ENCODE data around the gene NR2F6. TPM values are rescaled to one million over a fixed set of nuclear protein-coding genes. Genes with fewer than 3 reads are reported as not detected.

The NR2F6 gene
- total RNA-seq, 1 experiment from 2014 or later, result 134 TPM

DNA sequence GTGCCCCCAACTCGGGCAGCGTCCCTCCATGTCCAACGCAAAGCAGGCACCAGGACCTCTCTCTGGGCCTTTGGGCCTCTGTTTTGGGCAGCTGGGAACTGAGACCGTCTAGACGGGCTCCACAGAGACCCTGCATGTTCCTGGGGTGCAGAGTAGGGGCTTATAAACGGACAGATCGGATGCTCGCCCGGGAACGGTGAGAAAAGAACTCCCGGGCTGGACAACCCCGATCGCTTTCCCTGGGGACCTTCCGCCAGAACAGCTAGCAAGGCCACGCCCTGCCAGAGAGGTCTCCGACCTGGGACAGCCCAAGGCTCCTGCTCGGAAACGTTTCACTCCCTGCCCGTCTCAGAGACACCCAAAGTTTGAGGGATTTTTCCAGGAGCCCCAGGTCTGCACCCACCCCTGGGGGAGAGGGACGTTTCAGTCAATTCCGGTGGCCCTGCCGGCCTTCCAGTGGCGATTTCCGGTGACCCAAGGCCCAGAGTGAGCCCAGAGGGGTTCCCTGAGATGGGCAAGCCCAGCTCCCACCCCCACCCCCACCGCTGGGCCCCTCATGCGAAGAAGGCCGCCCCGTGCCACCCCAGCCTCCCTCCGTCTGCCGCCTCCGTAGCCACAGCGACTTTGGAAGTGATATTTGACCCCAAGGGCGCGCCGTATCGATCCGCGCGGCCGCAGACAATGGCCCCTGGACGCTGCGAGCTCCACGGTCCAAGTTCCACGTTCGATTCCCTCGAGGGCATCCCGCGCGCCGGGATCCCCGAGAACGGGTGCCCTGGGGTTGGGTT is 1.7 kb downstream of the NR2F6 start:
- Histone ChIP-seq H3K27ac (ENCODE audit: insufficient read length, low read depth, low read length) (no peak overlapping the region), H3K14ac (ENCODE audit: insufficient read depth, low read length) (peak overlapping the region; percentile 44; the same call in 1 of the 2 replicates), H3K23ac (ENCODE audit: insufficient read length, low read depth, low read length) (no peak overlapping the region), H3K9ac (ENCODE audit: extremely low read depth, insufficient read length, low read length) (peak overlapping the region; percentile 6), H3K79me2 (ENCODE audit: insufficient read depth, low read length) (peaks cover 26% of the 10 kb centered on the region; the same call in 1 of the 2 replicates), H2BK12ac (ENCODE audit: insufficient read length, low read depth, low read length) (no peak overlapping the region), H2AFZ (ENCODE audit: low read length) (no peak overlapping the region), H3K4ac (ENCODE audit: low read depth, low read length) (no peak overlapping the region), H4K8ac (replicated peaks; ENCODE audit: insufficient read length, low read depth, low read length) (no peak overlapping the region), H4K5ac (ENCODE audit: insufficient read length, low read depth, low read length) (no peak overlapping the region), H3K56ac (ENCODE audit: insufficient read length, low read depth, low read length) (no peak overlapping the region), H2BK120ac (ENCODE audit: low read depth, low read length, poor library complexity, severe bottlenecking) (no peak overlapping the region), H3K4me1 (ENCODE audit: insufficient read depth, low read length) (peaks cover 4% of the 10 kb centered on the region; the same call in 1 of the 2 replicates), H4K91ac (ENCODE audit: insufficient read length, low read depth, low read length) (no peak overlapping the region), H2BK20ac (ENCODE audit: low read depth, low read length, poor library complexity, severe bottlenecking) (no peak overlapping the region), H3K27me3 (ENCODE audit: insufficient read depth, low read length) (no peaks in the 10 kb centered on the region), H3K23me2 (ENCODE audit: insufficient read length, low read depth, low read length, poor library complexity, severe bottlenecking) (peaks cover 17% of the 10 kb centered on the region), H2AK5ac (ENCODE audit: insufficient read length, low read length) (no peak overlapping the region), H3T11ph (ENCODE audit: low read length) (no peak overlapping the region), H3K4me2 (ENCODE audit: insufficient read depth, insufficient read length, low read length) (peak overlapping the region; percentile 63), H3K79me1 (ENCODE audit: insufficient read depth, low read depth, low read length, poor library complexity, severe bottlenecking) (peaks cover 3% of the 10 kb centered on the region), H3K9me3 (ENCODE audit: control insufficient read depth, low read depth, low read length) (no peaks in the 10 kb centered on the region), H4K20me1 (ENCODE audit: control insufficient read depth, insufficient read depth, insufficient read length) (no peaks in the 10 kb centered on the region), H2BK15ac (ENCODE audit: low read depth, low read length) (no peak overlapping the region), H2BK5ac (ENCODE audit: insufficient read length, low read length) (no peak overlapping the region), H3K18ac (ENCODE audit: insufficient read length, low read depth, low read length) (no peak overlapping the region)
- peak; percentile 59 for DNase-seq
- peak overlapping the region; percentile 58 to 93 (median 82); a peak in 4 of 7 replicates for H3K27ac Mint-ChIP-seq
- peaks cover 2% of the 10 kb centered on the region; the same call in 1 of the 2 replicates for H3K27me3 Mint-ChIP-seq (ENCODE audit: low read depth)
- no CpG with 5 or more reads among the region's 52 CpGs for WGBS (ENCODE audit: extremely low coverage, insufficient read length, low lambda C conversion rate)
- peaks cover 43 to 48% of the 10 kb centered on the region in 2 experiments for H3K4me1 Mint-ChIP-seq
- peaks cover 0 to 3% of the 10 kb centered on the region in 2 experiments; a peak in 1 of 5 replicates for H3K9me3 Mint-ChIP-seq
- peak overlapping the region; percentile 91 to 95 for H3K4me3 Mint-ChIP-seq
- TF ChIP-seq, protein P1, sequence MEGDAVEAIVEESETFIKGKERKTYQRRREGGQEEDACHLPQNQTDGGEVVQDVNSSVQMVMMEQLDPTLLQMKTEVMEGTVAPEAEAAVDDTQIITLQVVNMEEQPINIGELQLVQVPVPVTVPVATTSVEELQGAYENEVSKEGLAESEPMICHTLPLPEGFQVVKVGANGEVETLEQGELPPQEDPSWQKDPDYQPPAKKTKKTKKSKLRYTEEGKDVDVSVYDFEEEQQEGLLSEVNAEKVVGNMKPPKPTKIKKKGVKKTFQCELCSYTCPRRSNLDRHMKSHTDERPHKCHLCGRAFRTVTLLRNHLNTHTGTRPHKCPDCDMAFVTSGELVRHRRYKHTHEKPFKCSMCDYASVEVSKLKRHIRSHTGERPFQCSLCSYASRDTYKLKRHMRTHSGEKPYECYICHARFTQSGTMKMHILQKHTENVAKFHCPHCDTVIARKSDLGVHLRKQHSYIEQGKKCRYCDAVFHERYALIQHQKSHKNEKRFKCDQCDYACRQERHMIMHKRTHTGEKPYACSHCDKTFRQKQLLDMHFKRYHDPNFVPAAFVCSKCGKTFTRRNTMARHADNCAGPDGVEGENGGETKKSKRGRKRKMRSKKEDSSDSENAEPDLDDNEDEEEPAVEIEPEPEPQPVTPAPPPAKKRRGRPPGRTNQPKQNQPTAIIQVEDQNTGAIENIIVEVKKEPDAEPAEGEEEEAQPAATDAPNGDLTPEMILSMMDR (conservative IDR thresholded peaks at IDR 0.05), result no peak
- peaks cover 0 to 22% (median 20%) of the 10 kb centered on the region in 3 experiments; a peak in 6 of 7 replicates for H3K36me3 Mint-ChIP-seq (ENCODE audit: insufficient read depth in 1 of 3, low read depth in 3 of 3)

All from H9 (cell line).